GM19023 (cell line): ENCODE measurements around the gene ATG9B.
"Not testable (repeated sequence)": the region's sequence is repeated elsewhere in the genome, so short reads cannot be mapped to it uniquely, and the experiment has no call there.

Source experiments
- ATAC-seq: cut with Tn5 transposase; IDR thresholded peaks from one replicate; pipeline ENCODE4 v1.9.1; 2021; ENCODE audit warnings: mild to moderate bottlenecking, moderate library complexity; ENCODE audit not compliant: unreplicated experiment

Gene ATG9B

DNA sequence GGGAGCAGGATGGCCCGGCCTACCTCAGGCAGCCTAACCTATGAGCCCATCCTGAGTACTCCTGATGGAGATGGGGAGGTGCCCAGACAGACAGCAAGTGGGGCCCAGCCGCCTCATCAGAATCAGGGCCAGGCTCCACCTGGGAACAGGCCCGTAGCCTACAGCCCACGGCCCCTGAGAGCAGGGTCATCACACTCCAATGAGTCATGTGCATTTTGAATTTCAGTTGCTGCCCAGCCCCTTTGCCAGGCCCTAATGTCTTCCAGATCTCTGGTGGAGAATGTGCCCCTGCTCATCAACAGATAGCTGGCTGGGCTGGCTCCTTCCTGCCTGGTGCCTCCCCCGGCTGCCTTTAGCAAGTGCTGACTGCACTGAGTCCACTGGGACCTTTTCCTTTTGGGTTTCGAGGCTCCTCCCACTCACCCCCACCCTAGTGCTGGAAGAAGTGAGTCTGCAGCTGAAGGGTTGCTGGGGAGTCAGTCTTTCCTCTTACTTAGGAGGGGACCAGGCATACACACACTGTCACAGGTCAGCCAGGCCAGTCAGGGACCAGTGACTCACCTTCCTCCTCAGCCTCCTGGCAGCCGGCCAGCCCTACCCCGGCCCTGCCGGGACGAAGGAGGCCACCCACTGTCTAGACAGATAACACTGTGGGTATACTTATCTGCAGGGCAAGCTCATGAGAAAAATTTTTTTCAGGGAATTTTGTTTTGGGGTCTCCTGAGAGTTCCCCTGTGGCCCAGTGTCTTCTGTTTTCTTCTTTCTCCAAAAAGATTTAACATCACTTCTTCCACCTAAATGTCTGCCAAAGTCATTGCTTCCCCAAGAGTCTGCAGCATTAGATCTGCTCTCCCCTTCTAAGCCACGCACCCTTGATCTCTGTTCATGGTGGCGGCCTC, 14.9 kb upstream of the ATG9B start:
- ATAC-seq: no peak

DNA sequence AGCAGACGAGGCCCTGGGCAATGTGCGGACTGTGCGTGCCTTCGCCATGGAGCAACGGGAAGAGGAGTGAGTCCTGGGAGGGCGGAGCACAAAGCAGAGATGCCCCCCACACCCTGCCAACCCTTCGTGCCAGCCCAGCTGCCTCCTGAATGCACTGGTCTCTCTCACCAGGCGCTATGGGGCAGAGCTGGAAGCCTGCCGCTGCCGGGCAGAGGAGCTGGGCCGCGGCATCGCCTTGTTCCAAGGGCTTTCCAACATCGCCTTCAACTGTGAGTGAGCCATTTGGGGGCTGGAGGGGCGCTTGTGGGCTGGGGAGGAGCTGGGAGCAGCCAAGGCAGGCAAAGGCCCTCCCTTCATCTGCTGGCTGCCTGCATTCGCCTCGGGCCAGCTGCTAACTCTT, 11.6 kb upstream of the ATG9B start:
- no peak for ATAC-seq

DNA sequence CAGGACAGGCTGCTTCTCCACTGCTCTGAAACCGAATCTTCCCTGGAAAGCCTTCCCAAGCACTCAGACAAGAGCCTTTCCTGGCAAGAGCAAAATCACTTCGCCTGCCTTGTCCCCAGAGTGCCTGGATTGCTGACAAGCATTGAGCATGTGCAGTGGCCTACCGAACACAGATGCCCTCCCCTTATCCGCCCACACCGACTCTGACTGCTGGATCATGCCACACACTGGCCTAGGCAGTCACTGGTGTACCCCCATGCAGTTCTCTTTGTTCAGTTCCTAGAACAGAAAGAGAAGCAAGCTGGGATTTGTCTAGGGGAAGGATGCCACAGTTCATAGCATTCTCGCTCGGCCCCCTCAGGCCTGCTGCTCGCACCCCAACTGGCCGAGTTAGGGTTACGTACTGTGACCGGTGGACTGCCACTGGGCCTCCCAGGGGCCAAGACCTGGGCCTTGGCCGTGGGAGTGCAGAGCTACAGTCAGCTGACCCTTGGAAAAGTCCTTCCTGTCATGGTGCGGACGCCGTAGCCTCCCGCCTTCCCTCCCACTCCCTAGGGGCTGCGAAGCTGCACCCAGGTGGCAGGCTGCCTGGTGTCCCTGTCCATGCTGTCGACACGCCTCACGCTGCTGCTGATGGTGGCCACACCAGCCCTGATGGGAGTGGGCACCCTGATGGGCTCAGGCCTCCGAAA, 10.9 kb upstream of the ATG9B start:
- ATAC-seq: no peak

DNA sequence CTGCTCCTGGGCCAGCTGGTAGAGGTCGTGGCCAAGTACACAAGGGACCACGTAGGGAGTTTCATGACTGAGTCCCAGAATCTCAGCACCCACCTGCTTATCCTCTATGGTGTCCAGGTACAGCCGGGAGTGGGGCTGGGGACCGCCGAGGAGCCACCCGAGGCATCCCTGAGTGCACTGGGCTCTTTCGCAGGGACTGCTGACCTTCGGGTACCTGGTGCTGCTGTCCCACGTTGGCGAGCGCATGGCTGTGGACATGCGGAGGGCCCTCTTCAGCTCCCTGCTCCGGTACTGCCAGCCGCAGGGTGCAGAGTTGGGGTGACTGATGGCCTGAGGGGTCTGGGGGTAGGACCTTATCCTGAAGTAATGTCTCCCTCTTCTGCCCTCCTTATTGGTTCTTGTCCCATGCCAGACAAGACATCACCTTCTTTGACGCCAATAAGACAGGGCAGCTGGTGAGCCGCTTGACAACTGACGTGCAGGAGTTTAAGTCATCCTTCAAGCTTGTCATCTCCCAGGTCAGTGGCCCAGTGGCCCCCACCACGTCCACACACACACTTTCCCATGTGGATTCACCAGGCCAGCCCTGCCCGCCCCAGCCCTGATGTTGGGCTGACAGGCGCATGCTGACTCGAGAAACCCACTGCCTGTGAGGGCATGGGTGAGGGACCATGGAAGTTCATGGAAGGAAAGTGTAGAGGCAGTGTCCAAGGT, 10.2 kb upstream of the ATG9B start:
- no peak for ATAC-seq

DNA sequence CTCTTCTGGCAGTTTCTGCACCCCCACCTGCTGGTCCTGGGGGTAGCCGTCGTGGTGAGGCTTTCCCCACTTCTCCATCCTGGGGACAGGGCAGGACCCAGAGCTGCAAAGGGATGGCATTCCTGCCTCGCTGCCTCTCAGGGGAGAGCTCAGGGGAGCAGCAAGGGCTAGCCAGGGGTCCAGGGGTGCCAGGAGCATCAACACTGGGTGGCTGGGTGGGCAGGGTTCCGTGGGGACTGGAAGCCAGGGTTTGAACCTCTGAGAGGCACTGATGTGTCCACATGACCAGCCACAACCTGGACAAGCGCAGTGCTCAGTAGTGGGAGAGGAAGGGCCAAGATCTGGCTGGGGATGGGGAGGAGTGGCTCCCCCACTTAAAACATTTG, 9.6 kb upstream of the ATG9B start:
- ATAC-seq: no peak

DNA sequence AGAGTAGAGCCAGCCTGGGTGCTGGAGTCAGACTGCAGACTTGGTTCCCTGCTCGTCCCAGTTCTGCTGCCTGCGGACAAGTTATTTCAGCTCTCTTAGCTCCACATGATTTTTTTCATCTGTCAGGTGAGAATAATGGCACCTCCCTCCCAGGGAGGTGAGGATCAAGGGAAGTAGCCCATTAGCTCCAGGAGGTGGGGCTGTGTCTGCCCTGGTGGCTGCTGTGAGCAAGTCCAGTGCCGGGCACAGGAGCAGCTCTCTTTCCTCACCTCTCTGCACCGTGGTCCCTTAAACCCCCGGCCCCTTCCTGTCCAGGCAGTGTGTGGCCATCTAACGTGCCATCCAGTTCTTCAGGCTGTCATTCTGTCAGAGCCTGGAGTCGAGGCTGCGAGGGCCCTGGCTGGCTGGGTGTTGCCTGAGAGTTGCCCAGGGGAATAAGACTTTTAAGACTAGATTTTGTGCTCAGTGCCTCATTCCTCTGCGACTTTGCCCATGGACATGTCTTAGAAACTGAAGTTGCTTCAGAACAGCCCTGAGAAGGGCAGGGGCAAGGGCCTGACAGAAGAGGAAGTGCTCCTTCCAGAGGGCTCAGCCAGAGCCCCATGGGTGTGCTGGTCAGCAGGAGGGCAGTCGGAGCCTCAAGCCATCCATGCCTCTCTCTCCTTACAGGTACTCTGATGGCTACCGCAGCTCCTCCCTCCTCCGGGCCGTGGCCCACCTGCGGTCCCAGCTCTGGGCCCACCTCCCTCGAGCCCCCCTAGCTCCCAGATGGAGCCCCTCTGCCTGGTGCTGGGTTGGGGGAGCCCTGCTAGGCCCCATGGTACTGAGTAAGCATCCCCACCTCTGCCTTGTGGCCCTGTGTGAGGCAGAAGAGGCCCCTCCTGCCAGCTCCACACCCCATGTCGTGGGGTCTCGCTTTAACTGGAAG, 8.9 kb upstream of the ATG9B start:
- no peak for ATAC-seq

DNA sequence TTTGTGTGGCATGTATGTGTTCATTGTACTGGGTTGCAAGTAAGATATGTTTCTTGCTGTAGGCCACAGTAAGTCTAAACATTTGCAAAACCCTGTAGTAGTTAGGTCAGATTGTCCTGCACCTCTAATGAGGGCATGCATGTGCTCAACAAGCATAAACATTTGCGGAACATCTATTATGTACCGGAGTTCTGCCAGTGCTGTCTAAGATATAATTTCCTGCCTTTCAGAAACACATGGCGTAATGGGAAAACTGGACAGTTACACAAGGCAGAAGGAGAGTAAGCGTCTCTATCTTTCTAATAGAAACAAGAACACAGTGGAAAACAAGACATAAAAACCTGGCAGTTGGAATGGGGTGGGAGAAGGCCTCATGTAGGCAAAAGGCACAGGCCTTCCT, 6.7 kb upstream of the ATG9B start:
- ATAC-seq: no peak

DNA sequence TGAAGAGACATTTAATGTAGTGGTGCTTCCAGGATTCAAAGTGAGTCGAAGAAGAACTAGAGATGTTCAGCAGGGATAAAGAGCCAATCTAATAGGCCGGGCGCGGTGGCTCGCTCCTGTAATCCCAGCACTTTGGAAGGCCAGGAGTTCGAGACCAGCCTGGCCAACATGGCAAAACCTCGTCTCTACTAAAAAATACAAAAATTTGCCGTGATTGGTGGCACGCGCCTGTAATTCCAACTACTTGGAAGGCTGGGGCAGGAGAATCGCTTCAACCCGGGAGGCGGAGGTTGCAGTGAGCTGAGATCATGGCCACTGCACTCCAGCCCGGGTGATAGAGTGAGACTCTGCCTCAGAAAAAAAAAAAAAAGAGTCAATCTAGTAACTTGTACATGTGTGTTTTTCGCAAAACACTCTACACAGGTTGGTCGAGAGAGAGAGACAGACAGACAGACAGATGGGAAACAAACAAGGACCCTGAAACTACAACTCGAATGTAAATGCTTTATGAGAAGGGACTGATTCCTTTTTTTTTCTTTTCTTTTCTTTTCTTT, 4.7 kb upstream of the ATG9B start:
- no peak for ATAC-seq

DNA sequence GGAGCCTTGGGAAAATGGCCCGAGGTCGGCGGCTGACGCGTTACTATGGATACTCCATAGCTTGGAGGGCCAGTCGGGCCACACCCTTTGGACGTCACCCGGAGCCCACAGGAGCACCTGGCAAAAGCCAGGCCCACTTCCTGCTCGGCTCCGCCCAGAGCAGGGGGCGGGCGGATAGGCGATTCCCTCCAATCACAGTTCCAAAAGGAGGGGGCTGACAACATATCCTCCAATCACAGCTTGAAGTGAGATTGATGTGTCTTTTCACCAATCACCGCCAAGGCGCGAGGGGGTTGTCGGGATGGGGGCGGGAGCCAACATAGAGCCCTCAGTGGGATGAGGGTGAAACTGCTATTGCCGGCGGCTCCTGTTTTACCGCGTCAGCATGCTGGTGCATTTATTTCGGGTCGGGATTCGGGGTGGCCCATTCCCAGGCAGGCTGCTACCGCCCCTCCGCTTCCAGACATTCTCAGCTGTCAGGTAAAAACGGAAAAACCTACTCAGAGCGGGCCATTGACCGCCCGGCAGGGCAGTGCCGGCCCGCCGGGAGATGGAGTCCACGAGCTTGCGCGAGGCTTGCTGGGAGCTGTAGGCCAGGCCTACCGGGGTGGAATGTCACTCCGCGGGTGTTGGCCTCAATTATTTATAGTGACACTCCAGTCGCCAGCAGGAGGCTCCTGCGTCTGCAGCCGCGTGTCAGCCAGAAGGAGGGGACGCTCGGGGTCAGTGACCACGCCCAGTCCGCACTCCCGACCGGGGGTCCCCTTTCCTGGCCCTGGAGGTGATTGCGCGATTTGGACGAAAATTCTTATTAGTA, 4.0 kb upstream of the ATG9B start, which contains the start of gene ABCB8:
Gene ABCB8 (plus strand): TSS at position 320 of the 817 bp plus-strand sequence. CDS start 66 bp downstream, at position 386.
- peak; percentile 97 for ATAC-seq

DNA sequence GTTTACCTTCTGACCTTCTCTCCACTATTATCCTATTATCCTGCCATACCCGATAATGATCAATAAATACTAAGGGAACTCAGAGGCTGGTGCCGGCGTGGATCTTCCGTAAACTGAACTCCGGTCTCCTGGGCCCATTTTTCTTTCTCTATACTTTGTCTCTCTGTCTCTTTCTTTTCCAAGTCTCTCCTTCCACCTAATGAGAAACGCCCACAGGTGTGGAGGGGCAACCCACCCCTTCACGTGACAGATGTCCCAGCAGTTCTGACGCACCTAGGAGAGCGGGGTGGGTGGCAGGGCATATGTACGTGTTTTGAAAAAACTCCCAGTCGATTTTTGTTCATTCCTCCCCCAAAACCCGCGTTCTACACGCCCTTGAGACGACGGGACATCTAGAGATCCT, 3.4 kb upstream of the ATG9B start:
- ATAC-seq: peak; percentile 3

DNA sequence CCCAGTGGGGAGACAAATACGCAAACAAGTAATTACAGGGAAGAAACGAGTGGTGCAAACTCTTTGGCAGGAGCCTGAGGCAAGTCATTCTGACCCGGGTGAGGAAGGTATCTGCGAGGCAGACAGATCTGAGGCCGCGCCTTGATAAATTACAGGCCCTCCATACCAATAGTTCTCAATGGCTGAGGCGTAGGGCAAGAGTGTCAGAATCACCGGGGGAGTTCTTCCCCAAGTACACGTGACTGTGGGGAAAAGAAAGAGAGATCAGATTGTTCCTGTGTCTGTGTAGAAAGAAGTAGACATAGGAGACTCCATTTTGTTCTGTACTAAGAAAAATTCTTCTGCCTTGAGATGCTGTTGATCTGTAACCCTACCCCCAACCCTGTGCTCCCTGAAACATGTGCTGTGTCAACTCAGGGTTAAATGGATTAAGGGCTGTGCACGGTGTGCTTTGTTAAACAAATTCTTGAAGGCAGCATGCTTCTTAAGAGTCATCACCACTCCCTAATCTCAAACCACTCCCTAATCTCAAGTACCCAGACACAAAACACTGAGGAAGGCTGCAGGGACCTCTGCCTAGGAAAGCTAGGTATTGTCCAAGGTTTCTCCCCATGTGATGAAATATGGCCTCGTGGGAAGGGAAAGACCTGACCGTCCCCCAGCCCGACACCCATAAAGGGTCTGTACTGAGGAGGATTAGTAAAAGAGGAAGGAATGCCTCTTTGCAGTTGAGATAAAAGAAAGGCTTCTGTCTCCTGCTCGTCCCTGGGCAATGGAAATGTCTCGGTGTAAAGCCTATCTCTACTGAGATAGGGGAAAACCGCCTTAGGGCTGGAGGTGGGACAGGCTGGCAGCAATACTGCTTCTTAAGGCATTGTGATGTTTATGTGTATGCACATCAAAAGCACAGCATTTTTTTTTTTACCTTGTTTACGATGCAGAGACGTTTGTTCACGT, 2.8 kb upstream of the ATG9B start:
- ATAC-seq: not testable (repeated sequence)

DNA sequence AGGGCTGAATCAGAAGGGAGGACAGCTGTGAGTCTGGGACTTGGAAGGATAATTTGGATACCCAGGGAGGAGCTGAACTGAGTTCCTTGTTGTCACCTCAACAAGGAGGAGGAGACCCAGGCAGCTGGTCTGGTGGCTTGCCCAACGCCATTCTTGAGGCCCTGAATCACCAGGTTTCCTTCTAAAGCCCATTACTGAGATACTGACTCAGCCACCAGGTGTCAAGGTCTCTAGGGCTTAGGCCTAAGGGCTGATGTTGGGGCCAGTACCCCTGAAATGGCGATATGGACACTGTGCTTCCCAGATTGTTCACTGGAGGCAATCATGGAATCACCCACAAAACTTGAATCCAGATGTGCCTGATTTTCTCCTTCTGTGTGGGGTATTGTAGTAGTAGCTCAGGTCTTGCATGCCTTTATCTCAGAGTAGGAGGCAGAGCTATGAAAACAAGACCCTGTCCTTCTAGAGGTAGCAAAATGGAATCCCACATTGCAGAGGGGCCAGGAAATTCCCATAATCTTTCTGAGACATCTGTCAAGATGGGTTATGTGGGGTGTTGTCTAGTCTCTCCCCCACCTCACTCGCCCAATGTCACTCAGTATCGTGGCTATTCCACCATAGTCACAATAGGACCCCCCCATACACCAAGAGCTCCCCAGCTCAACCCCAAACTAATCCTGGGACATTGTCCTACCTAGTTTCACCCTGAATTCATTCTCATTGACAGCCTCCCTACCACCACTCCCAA, 1.8 kb upstream of the ATG9B start:
- ATAC-seq: no peak

DNA sequence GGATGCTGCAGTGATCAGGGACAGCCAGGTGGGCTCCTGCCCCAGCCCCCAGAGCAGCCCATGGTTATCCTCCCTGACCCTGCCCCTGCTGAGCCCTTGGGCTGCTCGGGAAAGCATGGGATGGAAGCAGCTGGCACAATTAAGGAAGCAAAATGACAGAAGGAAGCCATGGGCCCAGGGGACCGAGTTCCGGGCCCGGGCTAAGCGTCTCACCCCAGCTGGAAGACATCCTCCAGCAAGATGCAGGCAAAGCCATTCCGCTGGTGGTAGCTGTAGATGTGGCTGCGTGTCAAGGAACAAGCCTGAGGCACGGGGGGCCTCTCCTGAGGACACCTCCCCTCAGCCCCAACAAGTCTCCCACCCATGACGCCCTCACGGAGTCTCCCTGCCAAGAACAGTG, 1.1 kb downstream of the ATG9B start:
- no peak for ATAC-seq

DNA sequence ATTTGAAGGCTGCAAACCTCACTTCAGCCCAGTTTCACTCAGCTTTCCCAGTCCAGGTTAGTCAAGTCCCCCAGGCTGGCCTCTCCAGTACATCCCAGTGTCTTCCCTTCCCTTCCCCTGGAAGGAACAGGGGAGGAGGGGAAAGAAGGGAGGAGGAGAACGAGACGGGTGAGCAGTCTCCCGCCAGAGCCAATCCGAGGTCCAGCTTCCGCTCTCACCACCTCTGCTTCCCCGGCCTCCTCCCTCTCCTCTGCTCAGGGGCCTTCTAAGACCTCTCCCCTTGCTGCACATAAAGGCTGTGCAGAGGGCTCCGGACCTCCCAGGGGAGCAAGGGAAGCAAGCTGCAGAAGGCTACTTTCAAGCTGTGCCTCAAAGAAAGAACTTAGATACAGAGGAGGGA, 4.1 kb downstream of the ATG9B start:
- ATAC-seq: no peak

DNA sequence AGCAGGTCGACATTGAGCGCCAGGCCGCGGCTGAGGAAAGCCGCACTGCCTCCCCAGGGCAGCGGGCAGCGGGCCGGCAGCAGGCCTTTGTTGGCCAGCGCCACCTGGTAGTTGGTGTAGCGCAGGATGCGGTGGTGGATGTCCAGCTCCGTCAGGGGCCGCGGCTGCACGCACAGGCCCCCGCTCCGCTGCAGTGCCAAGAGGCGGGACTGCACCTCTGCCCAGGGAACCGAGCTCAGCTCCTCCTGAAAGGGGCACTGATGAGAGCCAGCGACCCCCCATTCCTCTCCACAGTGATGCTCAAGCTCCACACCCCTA, 5.2 kb downstream of the ATG9B start:
- no peak for ATAC-seq

DNA sequence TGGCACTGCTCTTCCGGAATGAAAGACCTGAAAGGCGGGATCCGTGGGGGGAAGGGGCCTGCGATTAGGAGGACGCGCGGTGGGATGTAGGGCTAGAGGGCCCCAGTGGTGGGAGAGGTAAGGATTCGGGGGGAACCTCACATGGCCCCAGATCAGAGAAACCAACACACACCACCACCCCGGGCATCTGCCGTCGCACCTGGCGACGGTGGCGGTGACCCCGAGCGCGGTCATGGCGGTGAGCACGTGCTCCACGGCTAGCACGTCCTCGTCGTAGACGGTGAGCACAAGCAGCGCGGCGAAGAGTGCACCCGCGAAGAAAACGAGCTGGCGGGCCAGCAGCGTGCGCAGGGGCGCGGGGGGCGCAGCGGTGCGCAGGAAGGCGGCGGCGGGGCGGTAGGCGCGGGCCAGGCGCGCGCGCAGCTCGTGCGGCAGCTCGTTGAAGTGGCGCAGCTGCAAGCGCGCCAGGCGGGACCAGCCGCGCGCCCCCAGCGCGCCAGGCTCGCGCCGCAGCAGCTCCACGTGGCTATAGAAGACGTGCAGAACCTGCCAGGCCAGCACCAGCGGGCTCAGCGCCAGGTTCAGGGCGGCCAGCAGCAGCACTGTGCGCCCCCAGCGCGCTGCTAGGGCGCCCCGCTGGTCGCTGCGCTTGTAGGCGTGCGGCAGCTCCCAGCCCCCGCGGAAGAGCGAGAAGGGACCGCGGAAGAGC, 5.7 kb downstream of the ATG9B start:
- ATAC-seq: no peak

DNA sequence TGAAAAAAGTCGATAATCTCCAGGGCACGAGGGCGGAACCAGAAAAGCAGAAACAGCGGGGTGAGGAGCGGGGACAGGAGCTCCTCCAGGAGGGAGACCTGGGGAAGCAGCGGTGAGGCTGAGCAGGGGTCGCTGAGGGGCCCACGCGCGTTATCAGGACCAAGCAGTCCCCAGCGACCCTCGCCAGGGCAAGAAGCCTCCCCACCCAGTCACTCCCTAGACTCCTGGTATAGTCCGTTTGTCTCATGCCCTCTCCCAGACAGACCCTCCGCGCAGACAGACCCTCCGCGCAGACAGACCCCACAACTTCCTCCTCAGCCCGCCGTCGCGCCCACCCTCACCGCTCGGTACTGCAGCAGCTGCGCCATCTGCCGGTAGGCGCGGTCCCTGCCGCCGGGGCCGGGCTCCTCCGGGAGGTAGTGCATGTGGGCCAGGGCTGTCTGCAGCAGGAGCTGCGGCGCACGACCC, 6.3 kb downstream of the ATG9B start:
- peak; percentile 71 for ATAC-seq
